ENCODE measurements around the gene CARD10. TPM values are rescaled to one million over a fixed set of nuclear protein-coding genes. Genes with fewer than 3 reads are reported as not detected.
A peak's percentile ranks its signal among the peaks of the same experiment; 100 is the strongest.
"Not testable (repeated sequence)": the region's sequence is repeated elsewhere in the genome, so short reads cannot be mapped to it uniquely, and the experiment has no call there.

CARD10 gene
- total RNA-seq, 4 donors from 2014 or later, result 6.5 to 17.3 (median 11.0) TPM

DNA sequence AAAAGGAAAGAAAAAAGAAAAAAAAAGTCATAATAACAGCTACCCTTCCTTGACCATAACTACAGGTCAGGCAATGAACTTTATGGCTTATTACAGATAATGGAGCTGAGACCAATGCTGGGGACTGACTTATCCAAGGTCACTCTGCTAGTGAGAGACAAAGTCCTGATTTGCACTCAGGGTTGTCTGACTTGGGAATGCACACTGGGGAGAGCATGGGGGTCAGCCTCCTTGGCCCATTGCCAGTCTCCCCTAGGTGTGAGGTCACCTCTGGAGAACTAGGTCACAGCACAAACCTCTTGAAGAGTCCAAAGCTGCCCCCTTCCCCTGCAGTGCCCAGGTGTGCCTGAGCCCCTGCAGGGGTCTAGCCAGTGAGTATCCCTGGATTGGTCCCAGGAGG is 35.8 kb upstream of the CARD10 start:
- Histone ChIP-seq H3K27me3 (no peaks in the 10 kb centered on the region), H3K9me3 (no peaks in the 10 kb centered on the region), H3K4me3 (replicated peaks in 1 of 3) (no peak overlapping the region), H3K27ac (no peak overlapping the region), H3K36me3 (no peaks in the 10 kb centered on the region), H3K4me1 (peaks cover 3 to 36% of the 10 kb centered on the region in 2 donors)
- intact Hi-C loops (cut with DNase I), result no loop called here
- no peak for TF ChIP-seq POLR2A (IDR thresholded peaks at IDR 0.05)
- TF ChIP-seq CTCF (IDR thresholded peaks at IDR 0.05), result no peak
- DNase-seq, result no peak

DNA sequence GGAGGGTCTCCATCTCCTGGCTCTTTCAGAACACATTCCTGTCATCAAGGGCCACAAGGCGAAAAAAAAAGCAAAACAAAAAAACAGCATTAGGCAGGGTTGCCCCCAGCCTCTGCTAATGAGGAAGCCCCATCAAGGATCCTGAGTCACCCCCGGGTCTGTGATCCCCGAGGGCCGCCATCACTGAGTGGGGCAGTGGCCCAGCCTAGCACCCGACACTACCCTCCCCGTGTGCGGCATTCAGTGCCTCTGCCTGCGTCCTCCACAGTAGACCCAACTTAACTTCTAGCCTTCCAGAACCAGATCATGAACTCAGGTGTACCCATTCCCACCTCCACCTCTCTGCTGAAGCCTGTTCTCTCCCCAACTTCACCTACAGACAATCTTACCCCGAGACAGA is 34.5 kb upstream of the CARD10 start:
- no peaks in the 10 kb centered on the region for H3K27me3 ChIP-seq
- H3K4me3 ChIP-seq (replicated peaks in 1 of 3), result no peak overlapping the region
- intact Hi-C loops (cut with DNase I), result no loop called here
- peaks cover 10 to 43% of the 10 kb centered on the region in 2 donors for H3K4me1 ChIP-seq
- DNase-seq, result no peak
- H3K9me3 ChIP-seq, result no peaks in the 10 kb centered on the region
- no peak overlapping the region for H3K27ac ChIP-seq
- no peaks in the 10 kb centered on the region for H3K36me3 ChIP-seq
- no peak for TF ChIP-seq POLR2A (IDR thresholded peaks at IDR 0.05)
- no peak for TF ChIP-seq CTCF (IDR thresholded peaks at IDR 0.05)
- 92 to 100% methylated on average over 9 of the region's 9 CpGs for WGBS, 2 donors

DNA sequence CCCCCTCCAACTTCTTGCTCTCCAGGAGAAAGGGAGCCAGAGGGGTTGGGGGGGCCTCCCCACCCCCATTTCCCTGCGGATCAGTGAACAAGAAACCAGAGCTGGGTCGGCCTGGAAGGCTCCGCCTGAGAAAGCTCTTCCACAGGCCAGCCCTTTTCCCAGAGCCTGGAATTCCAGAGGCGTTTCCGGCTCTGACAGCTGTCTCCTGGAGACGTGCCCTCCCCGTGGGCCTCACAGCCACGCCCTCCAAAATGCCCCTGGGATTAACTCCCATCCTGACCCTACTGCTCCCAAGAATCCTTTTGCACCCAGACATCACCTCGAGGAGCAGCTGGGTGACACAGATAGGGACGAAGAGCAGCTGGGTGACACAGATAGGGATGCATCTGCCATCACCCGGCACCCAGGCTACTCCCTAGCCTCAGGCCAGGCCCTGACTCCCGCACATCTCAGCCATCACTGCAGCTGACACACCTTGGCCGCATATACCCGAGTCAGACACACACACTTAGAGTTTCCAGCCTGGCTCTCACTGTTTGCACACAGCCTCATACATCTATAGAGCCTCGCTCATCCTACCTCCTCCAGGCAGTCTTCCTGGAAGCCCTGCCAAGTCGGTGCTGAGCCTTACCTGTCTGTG is 33.4 kb upstream of the CARD10 start:
- no peak for DNase-seq
- Histone ChIP-seq H3K9me3 (no peaks in the 10 kb centered on the region), H3K36me3 (no peaks in the 10 kb centered on the region), H3K4me3 (replicated peaks in 1 of 3) (no peak overlapping the region), H3K27me3 (no peaks in the 10 kb centered on the region), H3K27ac (peak overlapping the region in 2 of 3 donors; percentile 36 to 46), H3K4me1 (peaks cover 11 to 43% of the 10 kb centered on the region in 2 donors)
- WGBS, 2 donors, result 61 to 69% methylated on average over 6 to 11 of the region's 16 CpGs
- TF ChIP-seq CTCF (IDR thresholded peaks at IDR 0.05) (no peak), POLR2A (IDR thresholded peaks at IDR 0.05) (no peak)
- intact Hi-C loops (cut with DNase I), result no loop called here

GRCh38 chr22:37551981-37552380 is 32.8 kb upstream of the CARD10 start:
- no peaks in the 10 kb centered on the region for H3K9me3 ChIP-seq
- H3K4me3 ChIP-seq (replicated peaks in 1 of 3), result no peak overlapping the region
- no peaks in the 10 kb centered on the region for H3K27me3 ChIP-seq
- no peaks in the 10 kb centered on the region for H3K36me3 ChIP-seq
- intact Hi-C loops (cut with DNase I), result no loop called here
- H3K27ac ChIP-seq, result peak overlapping the region in 2 of 3 donors; percentile 36 to 46
- no peak for DNase-seq
- WGBS, 2 donors, result 67 to 71% methylated on average over 6 of the region's 6 CpGs
- TF ChIP-seq POLR2A (IDR thresholded peaks at IDR 0.05) (no peak), CTCF (IDR thresholded peaks at IDR 0.05) (no peak)
- peaks cover 17 to 49% of the 10 kb centered on the region in 2 donors for H3K4me1 ChIP-seq

GRCh38 chr22:37550921-37551320 is 31.7 kb upstream of the CARD10 start:
- H3K36me3 ChIP-seq; intact Hi-C loops (cut with DNase I); H3K9me3 ChIP-seq; DNase-seq; H3K4me3 ChIP-seq (replicated peaks in 1 of 3); H3K27me3 ChIP-seq: not testable (repeated sequence)
- 78 to 90% methylated on average over 9 of the region's 9 CpGs for WGBS, 2 donors
- peak overlapping the region in 1 of 3 donors; percentile 38 for H3K27ac ChIP-seq
- peaks cover 28 to 55% of the 10 kb centered on the region in 2 donors for H3K4me1 ChIP-seq
